ENCODE measurements around the gene RPL31.

The RPL31 gene

DNA sequence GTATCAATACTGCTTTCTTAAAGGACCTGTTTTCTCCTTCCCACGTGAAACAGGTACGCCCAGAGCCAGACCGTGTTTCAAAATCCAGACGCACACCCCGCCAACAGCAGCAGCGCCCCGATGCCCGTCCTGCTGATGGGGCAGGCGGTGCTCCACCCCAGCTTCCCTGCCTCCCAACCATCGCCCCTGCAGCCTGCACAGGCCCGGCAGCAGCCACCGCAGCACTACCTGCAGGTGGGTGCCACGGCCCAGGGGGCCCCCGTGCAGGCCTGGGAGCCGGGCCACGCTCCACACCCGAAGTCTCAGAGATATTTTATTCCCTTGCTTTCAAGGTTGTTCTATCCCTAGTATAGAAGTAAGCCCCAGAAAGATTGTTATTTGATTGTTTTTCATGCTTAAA is 8.8 kb upstream of the RPL31 start:
- no peak overlapping the region for H3K27ac ChIP-seq
- no peaks in the 10 kb centered on the region for H3K4me1 ChIP-seq (ENCODE audit: control insufficient read depth in 1 of 2, insufficient read depth in 1 of 2, low read depth in 1 of 2, low read length in 1 of 2)
- no peak for TF ChIP-seq CTCF (IDR thresholded peaks at IDR 0.05)
- H3K4me3 ChIP-seq (ENCODE audit: low read depth in 1 of 2, low read length in 1 of 2): no peak overlapping the region
- no peaks in the 10 kb centered on the region for H3K36me3 ChIP-seq
- H3K27me3 ChIP-seq: peaks cover 10% of the 10 kb centered on the region
- H3K9me3 ChIP-seq: no peaks in the 10 kb centered on the region

DNA sequence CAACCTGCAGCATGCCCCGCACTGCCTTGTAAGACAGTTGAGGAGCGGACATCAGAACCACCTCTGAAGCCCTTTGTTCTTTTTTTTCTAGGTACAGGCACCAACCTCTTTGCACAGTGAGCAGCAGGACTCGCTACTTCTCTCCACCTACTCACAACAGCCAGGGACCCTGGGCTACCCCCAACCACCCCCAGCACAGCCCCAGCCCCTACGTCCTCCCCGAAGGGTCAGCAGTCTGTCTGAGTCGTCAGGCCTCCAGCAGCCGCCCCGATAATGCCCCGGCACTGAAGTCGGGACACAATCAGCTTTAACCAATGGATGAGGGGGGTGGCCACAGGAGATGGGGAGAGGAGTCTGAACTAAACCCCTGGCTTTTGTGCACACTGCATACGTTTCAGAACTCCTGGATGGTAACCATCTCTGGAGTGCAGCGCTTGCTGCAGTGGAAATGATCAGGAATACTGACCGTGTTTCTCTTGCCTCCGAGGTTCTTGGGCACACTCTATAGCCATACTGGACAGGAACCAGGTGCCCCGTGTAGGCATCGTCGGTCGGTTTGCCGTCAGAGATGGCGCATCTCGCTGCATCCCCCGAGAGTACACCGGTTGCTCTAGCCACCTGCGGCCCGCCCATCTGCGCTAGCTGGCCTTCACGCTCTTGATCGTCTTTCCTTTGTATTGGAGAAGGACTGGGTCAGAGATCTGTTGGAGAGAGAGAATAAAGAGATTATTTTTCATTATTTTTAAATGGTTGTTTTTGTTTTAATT is 6.6 kb upstream of the RPL31 start:
- Histone ChIP-seq H3K9me3 (no peaks in the 10 kb centered on the region), H3K36me3 (no peaks in the 10 kb centered on the region), H3K27me3 (peaks cover 23% of the 10 kb centered on the region), H3K27ac (no peak overlapping the region), H3K4me3 (ENCODE audit: low read depth in 1 of 2, low read length in 1 of 2) (no peak overlapping the region), H3K4me1 (ENCODE audit: control insufficient read depth in 1 of 2, insufficient read depth in 1 of 2, low read depth in 1 of 2, low read length in 1 of 2) (no peaks in the 10 kb centered on the region)
- TF ChIP-seq CTCF (IDR thresholded peaks at IDR 0.05): no peak

DNA sequence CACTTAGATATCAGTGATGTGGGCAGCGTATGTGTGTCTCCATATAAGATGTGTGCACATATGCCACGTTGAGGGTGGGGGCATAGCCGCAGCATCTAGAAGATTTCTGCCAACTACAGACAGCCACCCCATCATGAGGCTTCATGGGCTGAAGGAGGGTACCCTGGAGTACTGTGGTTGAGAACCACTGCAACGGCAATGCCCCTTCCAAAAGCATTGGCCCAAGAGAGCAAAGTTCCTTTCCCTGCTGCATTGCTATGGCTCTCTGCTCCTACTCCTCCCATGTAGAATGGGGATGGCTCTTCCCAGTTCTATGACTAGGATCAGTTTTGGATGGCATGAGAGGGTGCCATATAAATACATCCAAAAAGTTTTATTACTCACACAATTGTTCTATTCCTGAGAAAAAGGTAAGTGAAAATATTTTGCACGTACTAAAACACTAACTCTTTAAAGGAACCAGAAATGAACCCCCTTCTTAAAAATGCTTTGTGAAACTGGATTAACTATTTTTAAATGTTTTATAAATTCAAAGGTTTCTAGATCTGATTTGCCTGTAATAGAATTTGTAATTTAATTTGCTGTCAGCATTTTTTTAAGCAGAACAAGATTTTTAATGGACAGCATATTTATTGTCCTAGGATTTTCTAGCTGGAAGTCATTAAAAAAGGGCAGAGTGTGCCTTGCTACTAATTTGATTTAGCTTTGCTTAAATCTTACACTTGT is 4.4 kb upstream of the RPL31 start:
- no peaks in the 10 kb centered on the region for H3K36me3 ChIP-seq
- H3K4me3 ChIP-seq (ENCODE audit: low read depth in 1 of 2, low read length in 1 of 2): no peak overlapping the region
- H3K9me3 ChIP-seq: no peaks in the 10 kb centered on the region
- peaks cover 8 to 10% of the 10 kb centered on the region in 2 experiments for H3K4me1 ChIP-seq (ENCODE audit: control insufficient read depth in 1 of 2, insufficient read depth in 1 of 2, low read depth in 1 of 2, low read length in 1 of 2)
- peaks cover 23% of the 10 kb centered on the region for H3K27me3 ChIP-seq
- H3K27ac ChIP-seq: no peak overlapping the region
- no peak for TF ChIP-seq CTCF (IDR thresholded peaks at IDR 0.05)

- Histone ChIP-seq H3K27ac (no peak overlapping the region), H3K36me3 (no peaks in the 10 kb centered on the region)
Measured at GRCh38 chr2:100998235-100998573, 3.9 kb upstream of the RPL31 start.

DNA sequence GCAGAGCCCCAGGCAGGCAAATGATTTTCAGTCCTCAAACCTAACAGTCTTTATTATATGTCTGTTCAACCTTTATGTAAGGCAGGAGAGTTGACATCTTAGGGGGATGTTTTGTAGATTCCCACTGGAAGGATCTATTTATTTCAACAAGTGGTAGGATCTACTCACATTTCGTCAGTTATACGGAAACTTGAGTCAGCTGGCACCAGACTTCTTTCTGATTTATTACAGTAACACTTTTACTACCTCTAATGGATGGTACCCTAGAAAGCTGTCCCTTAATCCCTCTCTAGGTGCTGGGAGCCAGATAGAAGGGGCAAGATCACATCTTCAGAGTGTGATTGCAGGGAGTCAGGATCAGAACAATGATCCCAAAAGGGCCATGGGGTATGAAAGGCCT is 2.1 kb upstream of the RPL31 start:
- Histone ChIP-seq H3K36me3 (peaks cover 16% of the 10 kb centered on the region), H3K27ac (no peak overlapping the region), H3K27me3 (peaks cover 23% of the 10 kb centered on the region), H3K4me3 (ENCODE audit: low read depth in 1 of 2, low read length in 1 of 2) (no peak overlapping the region), H3K9me3 (no peaks in the 10 kb centered on the region), H3K4me1 (ENCODE audit: control insufficient read depth in 1 of 2, insufficient read depth in 1 of 2, low read depth in 1 of 2, low read length in 1 of 2) (peaks cover 20 to 22% of the 10 kb centered on the region in 2 experiments)
- TF ChIP-seq CTCF (IDR thresholded peaks at IDR 0.05): no peak

More at GRCh38 chr2:100998235-100998573, 3.9 kb upstream of the RPL31 start:
- H3K4me3 ChIP-seq (ENCODE audit: low read depth in 1 of 2, low read length in 1 of 2): no peak overlapping the region
- TF ChIP-seq CTCF (IDR thresholded peaks at IDR 0.05): no peak
- H3K27me3 ChIP-seq: peaks cover 23% of the 10 kb centered on the region
- peaks cover 13 to 15% of the 10 kb centered on the region in 2 experiments for H3K4me1 ChIP-seq (ENCODE audit: control insufficient read depth in 1 of 2, insufficient read depth in 1 of 2, low read depth in 1 of 2, low read length in 1 of 2)
- H3K9me3 ChIP-seq: no peaks in the 10 kb centered on the region

Data from neutrophil (primary cell).